ENCODE results near the gene LNP1.

Gene LNP1

DNA sequence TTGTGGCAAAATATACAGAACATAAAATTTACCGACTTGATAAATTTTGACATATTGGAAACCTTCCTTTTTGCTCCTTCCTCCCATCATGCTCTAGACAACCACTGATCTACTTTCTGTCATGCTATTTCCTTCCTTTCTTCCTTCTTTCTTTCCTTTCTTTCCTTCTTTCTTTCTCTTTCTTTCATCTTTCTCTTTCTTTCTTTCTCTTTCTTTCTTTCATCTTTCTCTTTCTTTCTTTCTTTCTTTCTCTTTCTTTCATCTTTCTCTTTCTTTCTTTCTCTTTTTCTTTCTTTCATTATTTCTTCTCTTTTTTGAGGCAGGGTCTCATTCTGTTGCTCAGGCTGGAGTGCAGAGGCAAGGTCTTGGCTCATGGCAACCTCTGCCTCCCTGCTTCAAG lies 82.2 kb downstream of the LNP1 start:
- no peak for DNase-seq

DNA sequence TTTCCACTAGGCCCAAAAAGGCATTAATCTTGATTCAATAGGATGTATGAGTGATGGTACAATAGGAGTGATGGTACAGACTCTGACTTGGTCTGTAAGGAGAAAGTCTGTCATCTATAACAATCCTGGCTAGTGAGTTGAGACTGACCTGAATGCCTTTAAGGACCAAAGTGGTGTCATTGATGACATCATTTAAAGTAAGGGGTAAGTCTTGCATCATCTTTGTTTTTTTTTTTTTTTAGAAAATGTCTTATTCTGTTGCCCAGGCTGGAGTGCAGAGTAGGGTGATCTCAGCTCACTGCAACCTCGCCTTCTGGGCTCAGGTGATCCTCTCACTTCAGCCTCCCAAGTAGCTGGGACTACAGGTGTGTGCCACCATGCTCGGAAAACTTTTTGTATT lies 85.5 kb downstream of the LNP1 start:
- DNase-seq = no peak

DNA sequence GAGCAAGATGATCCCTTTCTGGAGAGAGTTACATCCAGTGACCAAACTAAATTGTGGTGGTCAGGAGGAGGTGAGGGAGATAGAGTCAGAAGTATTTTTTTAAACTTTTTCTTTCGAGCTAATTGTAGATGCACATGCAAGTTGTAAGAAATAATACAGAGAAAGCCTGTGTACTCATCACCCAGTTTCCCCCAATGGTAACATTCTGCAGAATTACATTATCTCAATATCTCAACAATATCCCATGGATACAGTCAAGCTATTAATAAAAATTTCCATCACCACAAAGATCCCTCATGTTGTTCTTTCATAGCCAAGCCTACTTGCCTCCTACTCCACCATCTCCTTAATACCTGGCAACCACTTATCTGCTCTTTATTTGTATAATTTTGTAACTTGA lies 87.8 kb downstream of the LNP1 start:
- no peak for DNase-seq

DNA sequence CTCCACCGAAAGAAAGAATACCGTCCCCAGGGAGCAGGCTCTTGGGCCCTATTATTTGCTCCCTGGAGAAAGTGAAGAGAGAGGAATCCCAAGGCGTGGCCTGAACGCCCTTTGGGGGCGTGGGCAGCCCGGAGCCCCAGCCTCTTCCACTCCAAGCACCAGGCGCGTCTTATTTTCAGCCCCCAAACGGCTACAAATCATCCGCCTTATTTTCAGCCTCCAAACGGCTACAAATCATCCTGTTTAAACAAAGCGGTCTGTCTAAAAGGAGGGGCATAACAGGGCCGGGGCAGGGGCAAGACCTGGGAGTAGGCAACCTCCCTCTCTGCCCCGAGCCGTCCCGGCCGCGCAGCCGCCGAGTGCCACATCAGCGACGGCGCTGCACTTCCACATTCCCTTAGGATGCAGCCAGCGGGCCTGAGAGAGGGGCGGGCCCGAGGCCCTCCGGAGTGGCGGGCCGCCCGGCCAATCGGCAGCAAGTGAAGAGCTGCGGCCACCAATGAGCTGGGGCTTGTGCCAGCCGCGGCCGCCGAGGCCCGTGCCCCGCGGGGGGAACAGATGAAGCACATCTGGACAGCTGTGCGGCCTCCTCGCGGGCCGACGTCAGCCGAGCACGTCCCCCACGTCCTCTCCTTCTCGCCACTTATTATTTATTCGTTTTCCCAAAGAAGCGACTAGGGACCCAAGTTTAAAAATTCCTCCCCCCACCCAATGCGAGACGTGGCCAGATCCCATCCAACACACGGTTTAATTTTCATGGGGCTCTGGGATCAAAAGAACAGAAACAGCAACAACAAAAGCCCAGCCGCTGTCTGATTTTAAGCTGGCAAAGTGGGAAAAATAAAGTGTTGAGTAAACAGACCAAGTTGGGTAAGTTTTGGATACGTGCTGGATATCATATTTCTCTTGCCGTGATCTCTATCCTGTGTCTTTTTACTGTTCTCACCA lies 91.0 kb downstream of the LNP1 start, which contains the start of gene TMEM45A:
TMEM45A (plus strand) TSS at position 561 of the 948 bp plus-strand sequence. CDS start 62,593 bp downstream, outside the sequence.
- peak; percentile 68 for DNase-seq

DNA sequence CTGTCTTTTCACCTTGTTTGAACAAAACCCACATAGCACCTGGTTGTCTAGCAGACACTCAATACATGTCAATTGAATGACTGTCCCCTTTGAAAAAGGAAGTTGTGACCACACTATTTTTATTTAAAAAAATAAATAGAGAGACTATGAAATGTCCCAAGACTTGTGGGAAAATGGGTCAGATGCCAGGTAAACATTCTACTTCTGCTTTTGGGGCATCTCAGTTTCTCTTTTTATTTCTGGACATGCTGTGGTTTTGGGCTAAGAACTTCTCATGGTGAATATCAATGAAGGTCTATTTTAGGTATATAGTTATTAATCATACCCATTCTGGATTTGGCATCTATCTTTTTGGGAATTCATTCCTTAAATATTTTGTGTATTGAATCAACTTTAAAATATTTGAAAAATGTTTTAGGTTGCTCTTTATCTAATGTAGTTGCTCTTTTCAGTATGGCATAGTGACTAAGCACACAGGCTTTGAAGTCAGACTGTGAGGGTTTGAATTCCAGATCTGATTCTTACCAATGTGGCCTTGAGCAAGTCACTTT lies 95.4 kb downstream of the LNP1 start:
- no peak for DNase-seq

DNA sequence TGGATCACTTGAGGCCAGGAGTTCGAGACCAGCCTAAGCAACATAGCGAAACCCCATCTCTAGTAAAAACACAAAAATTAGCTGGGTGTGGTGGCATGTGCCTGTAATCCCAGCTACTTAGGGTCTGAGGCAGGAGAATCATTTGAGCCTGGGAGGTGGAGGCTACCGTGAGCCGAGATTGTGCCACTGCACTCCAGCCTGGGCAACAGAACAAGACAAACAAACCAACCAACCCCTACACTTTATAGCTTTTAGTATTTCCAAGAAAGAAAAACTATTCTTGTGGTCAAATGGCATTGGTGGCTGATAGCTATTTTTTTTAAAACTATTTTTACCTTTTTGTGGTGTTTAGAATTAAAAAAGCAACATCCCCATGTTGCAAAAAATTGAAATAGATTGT lies 98.3 kb downstream of the LNP1 start:
- DNase-seq = no peak

DNA sequence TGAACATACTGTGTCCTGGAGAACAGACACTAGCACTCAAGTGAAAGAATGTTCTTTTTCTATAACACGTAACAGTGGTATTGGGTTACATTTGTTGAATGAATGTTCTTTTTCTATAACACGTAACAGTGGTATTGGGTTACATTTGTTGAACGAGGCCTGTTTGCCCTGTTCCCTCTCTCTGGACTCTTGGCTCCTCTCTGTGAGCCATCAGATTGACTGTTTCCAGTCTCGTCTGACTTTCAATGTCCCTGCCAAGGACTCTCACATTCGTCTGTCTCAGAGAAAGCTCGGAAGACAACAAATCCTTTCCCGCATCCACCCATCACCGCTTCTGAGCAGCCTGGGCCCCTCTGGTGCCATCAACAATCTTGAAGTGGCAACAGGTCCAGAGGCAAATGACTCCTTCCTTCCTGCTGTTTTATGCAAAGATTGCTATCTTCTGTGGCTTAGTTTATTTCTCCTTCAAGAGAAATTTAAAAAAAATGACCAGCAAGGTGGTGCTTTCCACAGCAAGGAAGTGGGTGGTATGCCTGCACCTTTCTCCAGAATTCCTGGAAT lies 99.1 kb downstream of the LNP1 start:
- no peak for DNase-seq

DNA sequence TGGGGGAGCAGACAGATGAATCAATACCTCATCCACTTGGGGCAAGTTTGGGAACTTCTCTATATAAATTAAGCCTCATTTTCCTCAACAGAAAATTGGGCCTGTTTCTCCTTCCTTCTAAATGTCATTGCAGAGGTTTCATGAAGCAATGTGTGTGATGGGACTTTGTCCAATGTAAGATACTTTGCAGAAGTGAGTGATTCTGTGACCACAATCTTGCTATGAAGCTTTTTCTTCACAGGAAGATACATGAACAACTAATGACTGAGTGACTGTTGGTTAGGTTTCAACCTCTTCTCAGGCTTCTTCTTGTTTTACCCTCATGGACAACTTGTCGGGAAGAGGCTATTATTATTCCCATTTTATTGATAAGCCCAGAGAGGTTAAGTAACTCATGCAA lies 102.1 kb downstream of the LNP1 start:
- no peak for DNase-seq
